Measurements from ENCODE around the gene GFOD2. TPM values are rescaled to one million over a fixed set of nuclear protein-coding genes. Genes with fewer than 3 reads are reported as not detected.
A peak's percentile ranks its signal among the peaks of the same experiment; 100 is the strongest.

GFOD2 gene
- total RNA-seq, 3 donors from 2014 or later = 17.3 to 22.0 (median 20.2) TPM

GRCh38 chr16:67666559-67667452 lies 52.3 kb downstream of the GFOD2 start, which contains the start of the genes C16orf86 and ENKD1:
Gene C16orf86 (plus strand): TSS chr16:67666814. CDS start chr16:67666971, 157 bp downstream.
Gene ENKD1 (minus strand): TSS chr16:67666750. CDS start chr16:67666442, 308 bp downstream.
- H3K4me3 Mint-ChIP-seq = peak within 1 kb of the TSS; percentile 82
- H3K27me3 Mint-ChIP-seq (ENCODE audit: low read depth) = no peaks in the 10 kb centered on the region
- peaks cover 18% of the 10 kb centered on the region for H3K4me1 Mint-ChIP-seq (ENCODE audit: low read depth)

DNA sequence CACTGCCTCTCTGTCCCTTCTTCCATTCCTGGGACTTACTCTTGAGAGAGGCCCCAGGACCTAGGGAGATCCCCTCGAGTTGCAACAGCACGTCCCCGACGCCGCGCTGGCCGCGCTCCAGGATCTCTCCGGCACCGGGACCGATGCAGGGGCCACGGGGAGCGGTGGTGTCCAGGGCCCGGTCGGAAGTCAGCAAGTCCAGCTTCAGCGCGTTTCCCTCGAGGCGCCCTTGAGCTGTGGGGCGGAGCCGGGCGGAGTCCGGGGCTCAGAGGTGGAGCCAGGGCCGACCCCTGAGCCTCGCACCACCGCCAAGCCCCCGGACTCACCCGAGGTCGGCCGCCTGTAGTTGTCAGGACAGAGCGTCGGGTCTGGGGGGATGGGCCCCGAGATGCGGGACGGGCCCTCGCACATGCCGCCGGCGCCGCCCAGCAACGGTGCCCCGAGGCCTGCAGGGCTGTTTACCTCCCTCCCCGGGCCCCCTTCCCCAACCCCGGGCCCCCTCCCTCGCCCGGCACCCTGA lies 53.0 kb downstream of the GFOD2 start:
- peak overlapping the region; percentile 77 for H3K4me3 Mint-ChIP-seq
- no peaks in the 10 kb centered on the region for H3K9me3 Mint-ChIP-seq
- ATAC-seq (peak; percentile 6 to 9), DNase-seq (no peak)
- no peaks in the 10 kb centered on the region for H3K27me3 Mint-ChIP-seq (ENCODE audit: low read depth)
- peaks cover 25% of the 10 kb centered on the region for H3K4me1 Mint-ChIP-seq (ENCODE audit: low read depth)
- H3K36me3 Mint-ChIP-seq (ENCODE audit: insufficient read depth) = peaks cover 2% of the 10 kb centered on the region

More at GRCh38 chr16:67666559-67667452, 52.3 kb downstream of the GFOD2 start, which contains the start of the genes C16orf86 and ENKD1:
- DNase-seq (peak; percentile 74), ATAC-seq (peak; percentile 73 to 80)
- peaks cover 2% of the 10 kb centered on the region for H3K36me3 Mint-ChIP-seq (ENCODE audit: insufficient read depth)
- H3K9me3 Mint-ChIP-seq = no peaks in the 10 kb centered on the region

DNA sequence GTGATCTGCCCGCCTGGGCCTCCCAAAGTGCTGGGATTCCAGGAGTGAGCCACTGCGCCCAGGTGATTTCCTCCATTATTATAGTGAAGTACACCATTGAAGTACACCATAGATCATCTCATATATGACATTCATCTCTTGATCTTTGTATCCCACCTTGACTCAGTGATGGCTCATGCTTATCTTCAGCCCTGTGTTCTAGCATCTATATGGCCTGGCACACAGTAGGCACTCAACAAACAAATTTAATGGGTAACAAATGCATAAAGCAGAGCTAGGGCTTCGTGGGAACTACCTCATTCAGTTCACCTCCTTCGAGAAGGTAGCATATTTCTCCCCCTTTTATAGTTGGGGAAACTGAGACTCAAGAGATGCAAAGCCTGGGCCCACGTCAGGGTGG lies 53.5 kb downstream of the GFOD2 start:
- Mint-ChIP-seq H3K27me3 (ENCODE audit: low read depth) (no peaks in the 10 kb centered on the region), H3K9me3 (no peaks in the 10 kb centered on the region), H3K36me3 (ENCODE audit: insufficient read depth) (peaks cover 2% of the 10 kb centered on the region), H3K4me3 (peak overlapping the region; percentile 77), H3K4me1 (ENCODE audit: low read depth) (peaks cover 26% of the 10 kb centered on the region)
- ATAC-seq (no peak), DNase-seq (no peak)

DNA sequence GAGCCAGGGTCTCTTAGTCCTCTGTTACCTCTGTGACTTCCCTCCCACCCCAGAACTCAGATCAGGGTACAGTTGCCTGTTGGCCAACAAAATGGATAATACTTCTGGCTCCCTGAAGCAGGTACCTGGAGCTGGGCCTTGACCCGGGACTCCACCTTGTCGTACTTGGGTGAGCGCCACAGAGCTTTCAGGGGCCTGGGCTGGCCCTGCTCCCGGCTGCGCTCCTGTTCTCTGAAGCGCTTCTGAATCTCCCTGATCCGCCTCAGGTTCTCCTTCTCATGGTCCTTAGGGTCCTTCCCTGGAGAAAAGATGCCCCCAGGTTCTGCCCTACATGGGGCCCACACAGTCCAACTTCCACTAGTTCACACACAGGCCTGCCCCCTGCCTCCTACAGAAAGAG lies 54.2 kb downstream of the GFOD2 start:
- DNase-seq (no peak), ATAC-seq (no peak)
- Mint-ChIP-seq H3K36me3 (ENCODE audit: insufficient read depth) (peaks cover 2% of the 10 kb centered on the region), H3K4me3 (peak overlapping the region; percentile 33), H3K4me1 (ENCODE audit: low read depth) (peaks cover 26% of the 10 kb centered on the region), H3K27me3 (ENCODE audit: low read depth) (no peaks in the 10 kb centered on the region), H3K9me3 (no peaks in the 10 kb centered on the region)

- H3K4me1 Mint-ChIP-seq (ENCODE audit: low read depth) = peaks cover 26% of the 10 kb centered on the region
- H3K27me3 Mint-ChIP-seq (ENCODE audit: low read depth) = no peaks in the 10 kb centered on the region
- H3K9me3 Mint-ChIP-seq = no peaks in the 10 kb centered on the region
- H3K4me3 Mint-ChIP-seq = peak overlapping the region; percentile 33
- ATAC-seq = no peak
- DNase-seq = no peak
- H3K36me3 Mint-ChIP-seq (ENCODE audit: insufficient read depth) = peaks cover 2% of the 10 kb centered on the region
These were observed 54.9 kb downstream of the GFOD2 start for GRCh38 chr16:67664258-67664657.

- peaks cover 2% of the 10 kb centered on the region for H3K36me3 Mint-ChIP-seq (ENCODE audit: insufficient read depth)
- H3K27me3 Mint-ChIP-seq (ENCODE audit: low read depth) = no peaks in the 10 kb centered on the region
- no peak for ATAC-seq
- H3K4me3 Mint-ChIP-seq = no peak overlapping the region
- no peaks in the 10 kb centered on the region for H3K9me3 Mint-ChIP-seq
- DNase-seq = no peak
- H3K4me1 Mint-ChIP-seq (ENCODE audit: low read depth) = peaks cover 28% of the 10 kb centered on the region
These were observed 55.3 kb downstream of the GFOD2 start for GRCh38 chr16:67663877-67664222.

GRCh38 chr16:67663151-67663876 lies 55.8 kb downstream of the GFOD2 start:
- DNase-seq = no peak
- no peak overlapping the region for H3K4me3 Mint-ChIP-seq

GRCh38 chr16:67662653-67663010 lies 56.5 kb downstream of the GFOD2 start:
- Mint-ChIP-seq H3K36me3 (ENCODE audit: insufficient read depth) (peaks cover 2% of the 10 kb centered on the region), H3K4me3 (no peak overlapping the region), H3K27me3 (ENCODE audit: low read depth) (no peaks in the 10 kb centered on the region), H3K9me3 (no peaks in the 10 kb centered on the region), H3K4me1 (ENCODE audit: low read depth) (peaks cover 28% of the 10 kb centered on the region)
- no peak for ATAC-seq
- no peak for DNase-seq

More at GRCh38 chr16:67663151-67663876, 55.8 kb downstream of the GFOD2 start:
- Mint-ChIP-seq H3K27me3 (ENCODE audit: low read depth) (no peaks in the 10 kb centered on the region), H3K4me1 (ENCODE audit: low read depth) (peaks cover 30% of the 10 kb centered on the region), H3K36me3 (ENCODE audit: insufficient read depth) (peaks cover 2% of the 10 kb centered on the region), H3K9me3 (no peaks in the 10 kb centered on the region)
- ATAC-seq = no peak

DNA sequence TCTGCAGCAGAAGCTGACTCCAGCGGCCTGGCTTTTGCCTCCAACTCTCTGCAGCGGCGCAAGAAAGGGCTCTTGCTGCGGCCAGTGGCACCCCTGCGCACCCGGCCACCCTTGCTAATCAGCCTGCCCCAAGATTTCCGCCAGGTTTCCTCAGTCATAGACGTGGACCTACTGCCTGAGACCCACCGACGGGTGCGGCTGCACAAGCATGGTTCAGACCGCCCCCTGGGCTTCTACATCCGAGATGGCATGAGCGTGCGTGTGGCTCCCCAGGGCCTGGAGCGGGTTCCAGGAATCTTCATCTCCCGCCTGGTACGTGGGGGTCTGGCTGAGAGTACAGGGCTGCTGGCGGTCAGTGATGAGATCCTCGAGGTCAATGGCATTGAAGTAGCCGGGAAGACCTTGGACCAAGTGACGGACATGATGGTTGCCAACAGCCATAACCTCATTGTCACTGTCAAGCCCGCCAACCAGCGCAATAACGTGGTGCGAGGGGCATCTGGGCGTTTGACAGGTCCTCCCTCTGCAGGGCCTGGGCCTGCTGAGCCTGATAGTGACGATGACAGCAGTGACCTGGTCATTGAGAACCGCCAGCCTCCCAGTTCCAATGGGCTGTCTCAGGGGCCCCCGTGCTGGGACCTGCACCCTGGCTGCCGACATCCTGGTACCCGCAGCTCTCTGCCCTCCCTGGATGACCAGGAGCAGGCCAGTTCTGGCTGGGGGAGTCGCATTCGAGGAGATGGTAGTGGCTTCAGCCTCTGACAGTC lies 57.0 kb downstream of the GFOD2 start:
- peaks cover 2% of the 10 kb centered on the region for H3K36me3 Mint-ChIP-seq (ENCODE audit: insufficient read depth)

DNA sequence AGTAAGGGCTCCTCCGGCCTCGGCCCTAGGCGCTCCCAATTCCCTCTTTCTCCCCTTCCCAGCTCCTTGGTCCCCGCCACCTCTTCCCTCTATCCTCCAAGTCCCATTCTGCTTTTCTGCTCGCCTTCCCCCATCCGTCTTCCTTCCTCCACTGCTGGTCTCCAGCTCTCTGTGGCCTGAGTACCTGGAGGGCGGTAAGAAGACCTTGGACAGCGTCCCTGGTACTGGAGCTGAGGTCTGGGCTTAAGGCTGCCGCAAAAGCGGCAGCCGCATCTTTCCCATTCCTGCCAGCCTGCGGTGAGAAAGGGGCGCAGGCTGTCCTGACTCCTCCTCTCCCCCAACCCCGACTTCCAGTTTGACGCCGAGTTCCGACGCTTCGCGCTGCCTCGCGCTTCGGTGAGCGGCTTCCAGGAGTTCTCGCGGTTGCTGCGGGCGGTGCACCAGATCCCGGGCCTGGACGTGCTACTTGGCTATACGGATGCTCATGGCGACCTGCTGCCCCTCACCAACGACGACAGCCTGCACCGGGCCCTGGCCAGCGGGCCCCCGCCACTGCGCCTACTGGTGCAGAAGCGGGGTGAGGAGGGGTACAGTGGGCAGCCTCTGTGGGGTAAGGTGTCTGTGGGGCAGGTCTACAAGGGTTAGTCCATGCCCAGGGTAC lies 57.9 kb downstream of the GFOD2 start:
- no peaks in the 10 kb centered on the region for H3K27me3 Mint-ChIP-seq (ENCODE audit: low read depth)
- peak overlapping the region; percentile 89 for H3K4me3 Mint-ChIP-seq
- no peaks in the 10 kb centered on the region for H3K9me3 Mint-ChIP-seq
- H3K36me3 Mint-ChIP-seq (ENCODE audit: insufficient read depth) = peaks cover 2% of the 10 kb centered on the region
- peaks cover 22% of the 10 kb centered on the region for H3K4me1 Mint-ChIP-seq (ENCODE audit: low read depth)
- ATAC-seq (no peak), DNase-seq (no peak)

More for the DNA sequence above, 57.0 kb downstream of the GFOD2 start:
- no peak for ATAC-seq
- DNase-seq = no peak
- no peaks in the 10 kb centered on the region for H3K9me3 Mint-ChIP-seq
- no peaks in the 10 kb centered on the region for H3K27me3 Mint-ChIP-seq (ENCODE audit: low read depth)
- peak overlapping the region; percentile 89 for H3K4me3 Mint-ChIP-seq
- H3K4me1 Mint-ChIP-seq (ENCODE audit: low read depth) = peaks cover 24% of the 10 kb centered on the region

- peak within 1 kb of the TSS; percentile 89 for H3K4me3 Mint-ChIP-seq
- peaks cover 4% of the 10 kb centered on the region for H3K36me3 Mint-ChIP-seq (ENCODE audit: insufficient read depth)
- H3K9me3 Mint-ChIP-seq = no peaks in the 10 kb centered on the region
- no peaks in the 10 kb centered on the region for H3K27me3 Mint-ChIP-seq (ENCODE audit: low read depth)
- ATAC-seq (peak; percentile 84 to 85), DNase-seq (peak; percentile 93)
- H3K4me1 Mint-ChIP-seq (ENCODE audit: low read depth) = peaks cover 21% of the 10 kb centered on the region
These were observed 58.5 kb downstream of the GFOD2 start, which contains the start of gene PARD6A for GRCh38 chr16:67660564-67661028. Gene PARD6A (plus strand): TSS chr16:67660960. CDS start chr16:67661039, 79 bp downstream.

- peak; percentile 72 to 75 for ATAC-seq
- H3K4me1 Mint-ChIP-seq (ENCODE audit: low read depth) = peaks cover 22% of the 10 kb centered on the region
- H3K36me3 Mint-ChIP-seq (ENCODE audit: insufficient read depth) = peaks cover 7% of the 10 kb centered on the region
These were observed 59.2 kb downstream of the GFOD2 start, which contains the start of gene ACD for GRCh38 chr16:67659675-67660563. Gene ACD (minus strand): TSS chr16:67660260. CDS start chr16:67660220, 40 bp downstream.

More at GRCh38 chr16:67659675-67660563, 59.2 kb downstream of the GFOD2 start, which contains the start of gene ACD:
- DNase-seq = peak; percentile 92
- Mint-ChIP-seq H3K4me3 (peak within 1 kb of the TSS; percentile 89), H3K9me3 (no peaks in the 10 kb centered on the region), H3K27me3 (ENCODE audit: low read depth) (no peaks in the 10 kb centered on the region)

Data from activated T-cell treated with anti-CD3 and anti-CD28 coated beads, Interleukin-2, amount 50 U/mL, for 4 hours (primary cell).